Ishikawa (cell line): Measurements from ENCODE around the gene FGF23.

ENCODE experiments used
- EP300 ChIP-seq: IDR thresholded peaks from 2 replicates; pipeline ENCODE4 v1.6.1; 2012; ENCODE audit warnings: borderline replicate concordance
- FOXM1 ChIP-seq: IDR thresholded peaks from 2 replicates; pipeline ENCODE4 v1.6.1; 2012; ENCODE audit warnings: low read depth, borderline replicate concordance
- REST ChIP-seq: IDR thresholded peaks from 2 replicates; pipeline ENCODE4 v1.6.1; 2012; ENCODE audit warnings: low read depth, mild to moderate bottlenecking
- YY1 ChIP-seq: IDR thresholded peaks from 2 replicates; pipeline ENCODE4 v1.6.1; 2012; ENCODE audit warnings: low read depth
- TF ChIP-seq, protein P1 (sequence below): IDR thresholded peaks from 2 replicates; pipeline ENCODE4 v1.6.1; 2012

GRCh38 chr12:4372653-4373052, 6.9 kb downstream of the FGF23 start:
- TF ChIP-seq REST (no peak), EP300 (no peak), YY1 (no peak), FOXM1 (no peak)
- TF ChIP-seq, protein P1, sequence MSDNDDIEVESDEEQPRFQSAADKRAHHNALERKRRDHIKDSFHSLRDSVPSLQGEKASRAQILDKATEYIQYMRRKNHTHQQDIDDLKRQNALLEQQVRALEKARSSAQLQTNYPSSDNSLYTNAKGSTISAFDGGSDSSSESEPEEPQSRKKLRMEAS, result no peak
